Adrenal gland (tissue), 5 donors: ENCODE results near the gene CISD3.

Source experiments
- CTCF ChIP-seq, 6 experiments: fragments of 450-650 bp in 4 of 6; fragments of 200-600 bp in 2 of 6; sonication (generic) in 1 of 6; IDR thresholded peaks; 1 replicate in 5 of 6; 2 replicates in 1 of 6; pipeline versions ENCODE4 v1.5.1 to v1.8.0; 2016 to 2021; ENCODE audit warnings: antibody characterized with exemption in 6 of 6, mild to moderate bottlenecking in 2 of 6, moderate library complexity in 1 of 6
- POLR2A ChIP-seq, 2 donors: fragments of 450-650 bp; IDR thresholded peaks; one replicate each; pipeline ENCODE4 v1.6.1; 2017; ENCODE audit warnings: antibody characterized with exemption in 2 of 2, mild to moderate bottlenecking in 2 of 2, moderate library complexity in 1 of 2
- donor health status: DM: no; HTN: no; CAD: no.

- TF ChIP-seq CTCF (IDR thresholded peaks at IDR 0.05) (no peak), POLR2A (IDR thresholded peaks at IDR 0.05) (no peak)
These were observed 13.5 kb downstream of the CISD3 start for GRCh38 chr17:38743556-38744171.
